Measurements from ENCODE around the gene PROM2. TPM values are rescaled to one million over a fixed set of nuclear protein-coding genes. Genes with fewer than 3 reads are reported as not detected.

Gene PROM2
- total and polyA plus RNA-seq, 4 experiments from 2014 or later = 0.87 to 1.1 TPM; not detected in 2

GRCh38 chr2:95276244-95276887, 2.1 kb downstream of the PROM2 start:
- H3K4me3 Mint-ChIP-seq = no peak overlapping the region
- Histone ChIP-seq H3K36me3 (ENCODE audit: insufficient read depth, low read length) (no peaks in the 10 kb centered on the region), H3K27ac (ENCODE audit: low read depth, low read length) (no peak overlapping the region), H3K27me3 (ENCODE audit: insufficient read depth, low read length) (no peaks in the 10 kb centered on the region), H3K4me1 (ENCODE audit: insufficient read depth, low read length) (no peaks in the 10 kb centered on the region), H3K9me3 (ENCODE audit: control insufficient read depth in 1 of 2, low read length in 2 of 2) (no peaks in the 10 kb centered on the region), H3K4me3 (ENCODE audit: low read length in 2 of 2) (no peak overlapping the region)
- peaks cover 0 to 1% (median 0%) of the 10 kb centered on the region in 4 donors for H3K4me1 Mint-ChIP-seq
- H3K27ac Mint-ChIP-seq = no peak overlapping the region
- CTCF ChIA-PET (ENCODE audit: partially characterized antibody) = no interaction called here
- H3K36me3 Mint-ChIP-seq = no peaks in the 10 kb centered on the region
- intact Hi-C loops (cut with micrococcal nuclease) = no loop called here
- POLR2A ChIA-PET (ENCODE audit: partially characterized antibody) = no interaction called here
- peaks cover 0 to 2% (median 0%) of the 10 kb centered on the region in 8 donors for H3K9me3 Mint-ChIP-seq
- no peaks in the 10 kb centered on the region for H3K27me3 Mint-ChIP-seq
- no peak for DNase-seq

GRCh38 chr2:95276888-95277245, 2.6 kb downstream of the PROM2 start:
- Histone ChIP-seq H3K9me3 (ENCODE audit: control insufficient read depth in 1 of 2, low read length in 2 of 2) (no peaks in the 10 kb centered on the region), H3K27me3 (ENCODE audit: insufficient read depth, low read length) (no peaks in the 10 kb centered on the region), H3K4me1 (ENCODE audit: insufficient read depth, low read length) (no peaks in the 10 kb centered on the region), H3K36me3 (ENCODE audit: insufficient read depth, low read length) (no peaks in the 10 kb centered on the region), H3K27ac (ENCODE audit: low read depth, low read length) (no peak overlapping the region), H3K4me3 (ENCODE audit: low read length in 2 of 2) (no peak overlapping the region)
- Mint-ChIP-seq H3K36me3 (no peaks in the 10 kb centered on the region), H3K27ac (no peak overlapping the region), H3K4me3 (no peak overlapping the region), H3K4me1 (peaks cover 0 to 1% (median 0%) of the 10 kb centered on the region in 4 donors), H3K9me3 (peaks cover 0 to 2% (median 0%) of the 10 kb centered on the region in 8 donors), H3K27me3 (no peaks in the 10 kb centered on the region)
- ChIA-PET CTCF (ENCODE audit: partially characterized antibody) (no interaction called here), POLR2A (ENCODE audit: partially characterized antibody) (no interaction called here)
- no peak for DNase-seq
- intact Hi-C loops (cut with micrococcal nuclease) = no loop called here

DNA sequence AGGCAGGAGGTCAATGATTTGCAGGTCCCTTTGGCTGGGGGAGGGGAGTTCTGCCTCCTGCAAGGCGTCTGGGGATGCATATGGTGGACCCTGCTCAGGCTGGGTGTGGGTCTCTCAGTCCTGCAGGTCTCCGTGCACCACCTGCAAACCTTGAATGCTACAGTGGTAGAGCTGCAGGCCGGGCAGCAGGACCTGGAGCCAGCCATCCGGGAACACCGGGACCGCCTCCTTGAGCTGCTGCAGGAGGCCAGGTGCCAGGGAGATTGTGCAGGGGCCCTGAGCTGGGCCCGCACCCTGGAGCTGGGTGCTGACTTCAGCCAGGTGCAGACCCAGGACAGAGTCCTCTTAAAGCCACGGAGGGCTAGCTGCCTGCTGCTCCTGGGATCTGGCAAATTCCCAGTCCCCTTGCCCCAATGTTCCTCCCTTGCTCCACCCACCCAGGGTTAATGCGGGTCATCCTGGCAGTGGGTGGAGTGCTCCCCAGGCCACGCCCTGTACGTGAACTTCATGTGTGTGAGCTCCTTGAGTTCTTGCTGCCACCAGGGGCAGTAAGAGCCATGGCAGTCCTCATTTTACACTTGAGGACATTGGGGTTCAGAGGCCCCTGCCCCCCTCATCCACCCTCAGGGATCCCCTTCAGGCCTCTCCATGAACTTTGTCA, 3.1 kb downstream of the PROM2 start:
- POLR2A ChIA-PET (ENCODE audit: partially characterized antibody) = no interaction called here
- Histone ChIP-seq H3K9me3 (ENCODE audit: control insufficient read depth in 1 of 2, low read length in 2 of 2) (no peaks in the 10 kb centered on the region), H3K4me3 (ENCODE audit: low read length in 2 of 2) (no peak overlapping the region), H3K27me3 (ENCODE audit: insufficient read depth, low read length) (no peaks in the 10 kb centered on the region), H3K27ac (ENCODE audit: low read depth, low read length) (no peak overlapping the region), H3K4me1 (ENCODE audit: insufficient read depth, low read length) (no peaks in the 10 kb centered on the region), H3K36me3 (ENCODE audit: insufficient read depth, low read length) (no peaks in the 10 kb centered on the region)
- Mint-ChIP-seq H3K4me3 (no peak overlapping the region), H3K27me3 (no peaks in the 10 kb centered on the region), H3K4me1 (peaks cover 0 to 1% (median 0%) of the 10 kb centered on the region in 4 donors), H3K9me3 (peaks cover 0 to 2% (median 0%) of the 10 kb centered on the region in 8 donors), H3K27ac (no peak overlapping the region), H3K36me3 (no peaks in the 10 kb centered on the region)
- no peak for DNase-seq
- intact Hi-C loops (cut with micrococcal nuclease) = no loop called here
- CTCF ChIA-PET (ENCODE audit: partially characterized antibody) = no interaction called here

DNA sequence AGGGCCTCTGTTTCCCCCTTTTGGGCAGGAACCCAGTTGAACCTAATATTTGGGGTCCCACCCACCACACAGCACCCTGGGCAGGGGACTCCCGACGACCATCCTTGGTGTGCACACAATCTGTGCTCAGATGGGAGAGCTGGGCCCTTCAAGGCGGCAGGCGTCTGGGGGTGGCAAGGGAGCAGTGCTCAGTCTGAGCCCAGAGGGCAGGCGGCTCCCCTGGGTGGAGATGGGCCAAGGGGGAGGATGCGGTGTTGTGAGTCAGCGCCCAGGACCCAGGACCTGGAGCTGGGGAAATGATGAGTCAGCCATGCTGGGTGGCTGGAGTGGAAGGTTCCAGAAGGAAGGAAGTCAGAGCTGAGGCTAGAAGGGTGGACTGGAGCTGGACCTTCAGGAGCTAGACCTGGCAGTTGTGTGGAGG, 3.8 kb downstream of the PROM2 start:
- Histone ChIP-seq H3K27ac (ENCODE audit: low read depth, low read length) (no peak overlapping the region), H3K9me3 (ENCODE audit: control insufficient read depth in 1 of 2, low read length in 2 of 2) (no peaks in the 10 kb centered on the region), H3K4me1 (ENCODE audit: insufficient read depth, low read length) (no peaks in the 10 kb centered on the region), H3K36me3 (ENCODE audit: insufficient read depth, low read length) (no peaks in the 10 kb centered on the region), H3K4me3 (ENCODE audit: low read length in 2 of 2) (no peak overlapping the region), H3K27me3 (ENCODE audit: insufficient read depth, low read length) (no peaks in the 10 kb centered on the region)
- POLR2A ChIA-PET (ENCODE audit: partially characterized antibody) = no interaction called here
- no peaks in the 10 kb centered on the region for H3K27me3 Mint-ChIP-seq
- H3K36me3 Mint-ChIP-seq = no peaks in the 10 kb centered on the region
- intact Hi-C loops (cut with micrococcal nuclease) = no loop called here
- H3K4me1 Mint-ChIP-seq = peaks cover 0 to 1% (median 0%) of the 10 kb centered on the region in 4 donors
- no peak overlapping the region for H3K4me3 Mint-ChIP-seq
- CTCF ChIA-PET (ENCODE audit: partially characterized antibody) = no interaction called here
- H3K27ac Mint-ChIP-seq = no peak overlapping the region
- DNase-seq = no peak
- H3K9me3 Mint-ChIP-seq = peaks cover 0 to 2% (median 0%) of the 10 kb centered on the region in 8 donors

- no peak overlapping the region for H3K27ac ChIP-seq (ENCODE audit: low read depth, low read length)
- H3K9me3 Mint-ChIP-seq = peaks cover 0 to 2% (median 0%) of the 10 kb centered on the region in 8 donors
- no peak overlapping the region for H3K27ac Mint-ChIP-seq
- H3K4me1 Mint-ChIP-seq = no peaks in the 10 kb centered on the region
- no peak overlapping the region for H3K4me3 Mint-ChIP-seq
- intact Hi-C loops (cut with micrococcal nuclease) = no loop called here
- H3K36me3 ChIP-seq (ENCODE audit: insufficient read depth, low read length) = no peaks in the 10 kb centered on the region
- H3K4me3 ChIP-seq (ENCODE audit: low read length in 2 of 2) = no peak overlapping the region
- H3K36me3 Mint-ChIP-seq = no peaks in the 10 kb centered on the region
- DNase-seq = no peak
- no peaks in the 10 kb centered on the region for H3K27me3 ChIP-seq (ENCODE audit: insufficient read depth, low read length)
- ChIA-PET POLR2A (ENCODE audit: partially characterized antibody) (no interaction called here), CTCF (ENCODE audit: partially characterized antibody) (no interaction called here)
- H3K4me1 ChIP-seq (ENCODE audit: insufficient read depth, low read length) = no peaks in the 10 kb centered on the region
- no peaks in the 10 kb centered on the region for H3K9me3 ChIP-seq (ENCODE audit: control insufficient read depth in 1 of 2, low read length in 2 of 2)
- H3K27me3 Mint-ChIP-seq = no peaks in the 10 kb centered on the region
Observed at GRCh38 chr2:95278637-95279225, 4.5 kb downstream of the PROM2 start.

- Mint-ChIP-seq H3K4me1 (no peaks in the 10 kb centered on the region), H3K4me3 (no peak overlapping the region), H3K9me3 (peaks cover 0 to 2% (median 0%) of the 10 kb centered on the region in 8 donors), H3K36me3 (no peaks in the 10 kb centered on the region), H3K27ac (no peak overlapping the region), H3K27me3 (no peaks in the 10 kb centered on the region)
- Histone ChIP-seq H3K4me1 (ENCODE audit: insufficient read depth, low read length) (no peaks in the 10 kb centered on the region), H3K9me3 (ENCODE audit: control insufficient read depth in 1 of 2, low read length in 2 of 2) (no peaks in the 10 kb centered on the region), H3K36me3 (ENCODE audit: insufficient read depth, low read length) (no peaks in the 10 kb centered on the region), H3K27me3 (ENCODE audit: insufficient read depth, low read length) (no peaks in the 10 kb centered on the region), H3K4me3 (ENCODE audit: low read length in 2 of 2) (no peak overlapping the region), H3K27ac (ENCODE audit: low read depth, low read length) (no peak overlapping the region)
- intact Hi-C loops (cut with micrococcal nuclease) = no loop called here
- ChIA-PET CTCF (ENCODE audit: partially characterized antibody) (no interaction called here), POLR2A (ENCODE audit: partially characterized antibody) (no interaction called here)
- DNase-seq = no peak
Observed at GRCh38 chr2:95279435-95280035, 5.3 kb downstream of the PROM2 start.

DNA sequence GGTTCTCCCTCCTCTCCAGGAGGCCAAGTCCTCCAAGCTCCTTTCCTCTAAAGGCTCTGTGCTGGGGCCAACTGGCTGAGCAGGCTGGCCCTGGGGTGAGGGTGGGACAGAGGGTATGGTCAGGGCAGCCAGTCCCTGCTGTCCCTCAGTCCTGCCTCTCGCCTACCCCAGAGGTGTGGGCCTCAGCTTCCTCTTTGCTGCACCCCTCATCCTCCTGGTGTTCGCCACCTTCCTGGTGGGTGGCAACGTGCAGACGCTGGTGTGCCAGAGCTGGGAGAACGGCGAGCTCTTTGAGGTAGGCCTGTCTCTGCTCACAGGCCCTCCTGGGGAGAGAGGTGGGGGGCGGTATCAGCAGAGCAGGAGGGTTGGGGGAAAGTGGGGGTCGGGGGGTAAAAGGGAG, 6.8 kb downstream of the PROM2 start:
- no peak for DNase-seq
- CTCF ChIA-PET (ENCODE audit: partially characterized antibody) = no interaction called here
- intact Hi-C loops (cut with micrococcal nuclease) = no loop called here
- Histone ChIP-seq H3K36me3 (ENCODE audit: insufficient read depth, low read length) (no peaks in the 10 kb centered on the region), H3K4me1 (ENCODE audit: insufficient read depth, low read length) (no peaks in the 10 kb centered on the region), H3K4me3 (ENCODE audit: low read length in 2 of 2) (no peak overlapping the region), H3K27me3 (ENCODE audit: insufficient read depth, low read length) (no peaks in the 10 kb centered on the region), H3K9me3 (ENCODE audit: control insufficient read depth in 1 of 2, low read length in 2 of 2) (no peaks in the 10 kb centered on the region), H3K27ac (ENCODE audit: low read depth, low read length) (no peak overlapping the region)
- Mint-ChIP-seq H3K36me3 (no peaks in the 10 kb centered on the region), H3K4me1 (no peaks in the 10 kb centered on the region), H3K9me3 (peaks cover 0 to 2% (median 0%) of the 10 kb centered on the region in 8 donors), H3K27ac (no peak overlapping the region), H3K4me3 (no peak overlapping the region), H3K27me3 (no peaks in the 10 kb centered on the region)
- POLR2A ChIA-PET (ENCODE audit: partially characterized antibody) = no interaction called here

Data from CD4-positive, alpha-beta memory T cell (primary cell).